PFSK-1 (cell line): ENCODE measurements around the gene KRT80.

Source experiments
- FOXP2 ChIP-seq: optimal IDR thresholded peaks from 2 replicates; pipeline ENCODE3; 2011; ENCODE audit warnings: borderline replicate concordance, control low read depth, inconsistent platforms; ENCODE audit not compliant: insufficient read depth; ENCODE audit errors: extremely low read length, extremely low read depth
- POLR2AphosphoS5 ChIP-seq: IDR thresholded peaks from 2 replicates; pipeline ENCODE4 v1.6.1; 2012; ENCODE audit warnings: low read depth, mild to moderate bottlenecking, control low read depth, low read length, moderate library complexity
- REST ChIP-seq, 2 experiments: IDR thresholded peaks; 2 replicates each; pipeline versions ENCODE4 v1.6.1 to v1.8.0; 2011 to 2012; ENCODE audit warnings: low read depth in 2 of 2, low read length in 2 of 2, control low read depth in 1 of 2, inconsistent platforms in 1 of 2, mild to moderate bottlenecking in 1 of 2, moderate library complexity in 1 of 2; ENCODE audit not compliant: insufficient read depth in 1 of 2
- SIN3A ChIP-seq: IDR thresholded peaks from 2 replicates; pipeline ENCODE4 v1.6.1; 2012; ENCODE audit warnings: mild to moderate bottlenecking, low read length, moderate library complexity, borderline replicate concordance; ENCODE audit not compliant: insufficient read depth
- TAF1 ChIP-seq: IDR thresholded peaks from 2 replicates; pipeline ENCODE4 v1.6.1; 2012; ENCODE audit warnings: low read length, control low read depth, borderline replicate concordance; ENCODE audit not compliant: insufficient read depth

KRT80 gene

DNA sequence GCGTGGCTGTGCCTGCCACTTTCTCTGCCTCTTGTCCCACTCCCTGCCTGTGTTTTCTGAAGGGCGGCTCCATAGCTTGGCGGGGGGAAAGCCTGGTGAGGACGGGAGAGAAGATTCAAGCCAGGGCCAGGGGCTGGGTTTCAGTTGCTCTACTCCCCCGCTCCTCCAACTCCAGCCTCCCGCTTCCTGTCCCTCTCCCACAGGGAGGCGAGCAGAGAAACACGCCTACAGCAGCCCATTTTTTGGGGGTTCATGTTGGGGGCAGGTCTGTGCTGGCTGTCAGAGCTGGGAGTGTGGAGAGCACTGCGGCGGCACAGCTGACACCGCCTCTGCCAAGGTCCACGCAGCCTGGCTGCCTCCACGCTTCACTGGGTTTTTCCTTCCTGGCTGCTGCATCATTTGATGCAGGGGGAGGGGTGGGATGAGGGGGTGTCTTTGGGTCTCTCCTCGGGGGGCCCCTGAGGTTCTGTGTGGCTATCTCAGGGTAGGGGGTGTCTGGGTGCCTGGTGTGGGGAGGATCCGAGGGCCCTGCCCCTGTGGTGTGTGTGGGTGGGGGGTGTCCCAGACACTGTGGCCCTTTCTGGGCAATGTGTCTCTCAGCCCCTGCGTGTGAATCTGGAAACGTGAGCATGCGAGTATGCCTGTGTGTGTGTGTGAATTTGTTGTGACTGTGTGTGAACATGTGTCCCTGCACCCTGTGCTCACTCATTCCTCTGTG lies 10.7 kb upstream of the KRT80 start:
- TF ChIP-seq FOXP2 (no peak), TAF1 (no peak)

GRCh38 chr12:52201451-52201839 lies 9.6 kb upstream of the KRT80 start:
- TF ChIP-seq REST (IDR thresholded peaks at IDR 0.05; ENCODE audit: insufficient read depth in 1 of 2, low read depth in 2 of 2, low read length in 2 of 2) (no peak), FOXP2 (no peak), SIN3A (no peak), POLR2AphosphoS5 (no peak), TAF1 (no peak)

- TF ChIP-seq POLR2AphosphoS5 (no peak), SIN3A (no peak), TAF1 (no peak)
These were observed 9.1 kb upstream of the KRT80 start for GRCh38 chr12:52200781-52201450.

- no peak for TF ChIP-seq SIN3A
- TF ChIP-seq POLR2AphosphoS5 = no peak
- TF ChIP-seq FOXP2 = no peak
- no peak for TF ChIP-seq REST (IDR thresholded peaks at IDR 0.05; ENCODE audit: insufficient read depth in 1 of 2, low read depth in 2 of 2, low read length in 2 of 2)
- TF ChIP-seq TAF1 = no peak
These were observed 8.4 kb upstream of the KRT80 start for GRCh38 chr12:52200086-52200780.

DNA sequence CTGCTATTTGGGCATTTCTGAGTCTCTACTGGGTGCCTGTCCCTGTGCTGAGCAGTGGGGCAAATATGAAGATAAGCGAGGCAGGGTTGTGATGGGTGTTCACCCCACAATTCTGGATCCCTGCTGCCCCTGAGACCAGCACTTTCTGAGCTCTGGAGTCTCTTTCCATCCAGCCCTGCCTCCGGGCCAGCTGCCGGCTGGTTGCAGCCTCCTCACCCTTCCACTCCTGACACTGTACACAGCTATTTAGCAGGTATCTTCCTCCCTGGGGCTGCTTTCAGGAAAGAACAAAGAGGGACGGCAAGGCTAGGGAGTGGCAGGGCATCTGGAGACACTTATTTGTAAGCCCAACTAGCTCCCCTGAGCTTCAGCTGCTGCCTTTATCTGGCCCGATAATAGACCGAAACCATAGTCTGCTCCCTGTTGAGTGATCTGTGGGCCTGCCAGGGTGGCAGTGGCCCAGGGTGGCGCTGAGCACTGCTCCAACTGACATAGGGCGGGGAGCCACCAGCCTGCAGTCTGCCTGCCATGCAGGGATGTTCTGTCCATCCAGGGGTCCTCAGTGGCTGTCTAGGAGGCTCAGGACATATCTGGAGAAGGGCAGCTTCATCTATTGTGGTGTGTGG lies 7.6 kb upstream of the KRT80 start:
- TF ChIP-seq POLR2AphosphoS5 (no peak), FOXP2 (no peak), TAF1 (no peak), REST (IDR thresholded peaks at IDR 0.05; ENCODE audit: insufficient read depth in 1 of 2, low read depth in 2 of 2, low read length in 2 of 2) (no peak), SIN3A (no peak)
